ENCODE results near the gene GCN1.
A peak's percentile ranks its signal among the peaks of the same experiment; 100 is the strongest.
"Not testable (repeated sequence)": the region's sequence is repeated elsewhere in the genome, so short reads cannot be mapped to it uniquely, and the experiment has no call there.

GCN1 gene

GRCh38 chr12:120194534-120195395, at the start of gene GCN1:
Gene GCN1 (minus strand): TSS chr12:120194715. CDS start chr12:120194697, 18 bp downstream.
- peak; percentile 79 to 80 for ATAC-seq

- ATAC-seq: no peak
Measured at GRCh38 chr12:120242971-120243699, 48.6 kb upstream of the GCN1 start.

- ATAC-seq: no peak
Measured at GRCh38 chr12:120242275-120242799, 47.8 kb upstream of the GCN1 start.

- no peak for ATAC-seq
Measured at GRCh38 chr12:120241561-120242274, 47.2 kb upstream of the GCN1 start.

- ATAC-seq: no peak
Measured at GRCh38 chr12:120240495-120240833, 45.9 kb upstream of the GCN1 start.

GRCh38 chr12:120239776-120240494, 45.4 kb upstream of the GCN1 start:
- ATAC-seq: no peak

GRCh38 chr12:120238839-120239445, 44.4 kb upstream of the GCN1 start:
- no peak for ATAC-seq

- no peak for ATAC-seq
Measured at GRCh38 chr12:120238217-120238616, 43.7 kb upstream of the GCN1 start.

- no peak for ATAC-seq
Measured at GRCh38 chr12:120237360-120238171, 43.1 kb upstream of the GCN1 start.

- not testable (repeated sequence) for ATAC-seq
Measured at GRCh38 chr12:120236809-120237208, 42.3 kb upstream of the GCN1 start.

GRCh38 chr12:120235369-120236323, 41.1 kb upstream of the GCN1 start:
- ATAC-seq: no peak

- ATAC-seq: no peak
Measured at GRCh38 chr12:120234643-120235368, 40.3 kb upstream of the GCN1 start.

GRCh38 chr12:120231316-120232011, 36.9 kb upstream of the GCN1 start:
- peak; percentile 89 to 90 for ATAC-seq

GRCh38 chr12:120230974-120231315, 36.4 kb upstream of the GCN1 start:
- ATAC-seq: no peak

GRCh38 chr12:120230326-120230973, 35.9 kb upstream of the GCN1 start:
- ATAC-seq: no peak

GRCh38 chr12:120229487-120230325, 35.2 kb upstream of the GCN1 start:
- ATAC-seq: no peak

- ATAC-seq: no peak
Measured at GRCh38 chr12:120229071-120229486, 34.6 kb upstream of the GCN1 start.
